Testis (tissue), 3 donors: Measurements from ENCODE around the gene NPR1. TPM values are rescaled to one million over a fixed set of nuclear protein-coding genes. Genes with fewer than 3 reads are reported as not detected.

Experiments used
- DNase-seq: peaks from one replicate; pipeline ENCODE4 v3.0.0-alpha.2; 2019
- H3K27ac ChIP-seq, 2 donors: fragments of 200-600 bp; sonication (generic); one replicate each; pipeline ENCODE4 v1.5.1; 2019
- H3K27me3 ChIP-seq: fragments of 200-600 bp; sonication (generic); one replicate; pipeline ENCODE4 v1.5.1; 2019
- H3K36me3 ChIP-seq: fragments of 200-600 bp; sonication (generic); one replicate; pipeline ENCODE4 v1.5.1; 2017; ENCODE audit warnings: low read depth; ENCODE audit errors: missing control alignments
- H3K4me1 ChIP-seq: fragments of 200-600 bp; sonication (generic); one replicate; pipeline ENCODE4 v1.5.1; 2019
- H3K4me3 ChIP-seq, 2 donors: fragments of 200-600 bp; sonication (generic); one replicate each; pipeline ENCODE4 v1.5.1; 2017 to 2019
- H3K9me3 ChIP-seq: fragments of 200-600 bp; sonication (generic); one replicate; pipeline ENCODE4 v1.5.1; 2017
- POLR2A ChIP-seq: fragments of 450-650 bp; IDR thresholded peaks from one replicate; pipeline ENCODE4 v1.6.1; 2017; ENCODE audit warnings: antibody characterized with exemption, mild to moderate bottlenecking, moderate library complexity
- WGBS, 2 donors: methylation state at CpG; one replicate each; pipeline ENCODE4 v1.1.5; 2018; 5-methylcytosine and 5-hydroxymethylcytosine counted together
- intact Hi-C: fragments of 100-400 bp; cut with DNase I; formaldehyde crosslinking; loops from one replicate; pipeline ENCODE4 v1.15.1; 2023; ENCODE audit warnings: low total_unique reads
- polyA plus RNA-seq: library from polyadenylated mRNA; stranded (reverse); fragments of 350-450 nt; fragmentation: Illumina TruSeq; extraction: RNeasy Lipid Tissue Mini Kit (QIAGEN cat#74804); gene quantifications from one replicate; pipeline ENCODE4 v1.2.3, GENCODE V29; 2014; ENCODE audit warnings: low read depth, low replicate concordance; ENCODE audit not compliant: insufficient read depth
- total RNA-seq, 2 donors: library from RNA; depleted of rRNA; stranded (reverse); fragments of >200 nt; gene quantifications; one replicate each; pipeline ENCODE4 v1.2.3, GENCODE V29; 2016
- TF ChIP-seq, protein P1 (sequence below), 3 experiments: fragments of 450-650 bp in 2 of 3; fragments of 200-600 bp in 1 of 3; sonication (generic) in 1 of 3; IDR thresholded peaks; one replicate each; pipeline ENCODE4 v1.5.1; 2016 to 2019; ENCODE audit warnings: antibody characterized with exemption in 3 of 3, mild to moderate bottlenecking in 2 of 3, moderate library complexity in 1 of 3

The NPR1 gene
- total and polyA plus RNA-seq, 3 donors from 2014 or later: 2.5 to 10.7 (median 4.3) TPM

DNA sequence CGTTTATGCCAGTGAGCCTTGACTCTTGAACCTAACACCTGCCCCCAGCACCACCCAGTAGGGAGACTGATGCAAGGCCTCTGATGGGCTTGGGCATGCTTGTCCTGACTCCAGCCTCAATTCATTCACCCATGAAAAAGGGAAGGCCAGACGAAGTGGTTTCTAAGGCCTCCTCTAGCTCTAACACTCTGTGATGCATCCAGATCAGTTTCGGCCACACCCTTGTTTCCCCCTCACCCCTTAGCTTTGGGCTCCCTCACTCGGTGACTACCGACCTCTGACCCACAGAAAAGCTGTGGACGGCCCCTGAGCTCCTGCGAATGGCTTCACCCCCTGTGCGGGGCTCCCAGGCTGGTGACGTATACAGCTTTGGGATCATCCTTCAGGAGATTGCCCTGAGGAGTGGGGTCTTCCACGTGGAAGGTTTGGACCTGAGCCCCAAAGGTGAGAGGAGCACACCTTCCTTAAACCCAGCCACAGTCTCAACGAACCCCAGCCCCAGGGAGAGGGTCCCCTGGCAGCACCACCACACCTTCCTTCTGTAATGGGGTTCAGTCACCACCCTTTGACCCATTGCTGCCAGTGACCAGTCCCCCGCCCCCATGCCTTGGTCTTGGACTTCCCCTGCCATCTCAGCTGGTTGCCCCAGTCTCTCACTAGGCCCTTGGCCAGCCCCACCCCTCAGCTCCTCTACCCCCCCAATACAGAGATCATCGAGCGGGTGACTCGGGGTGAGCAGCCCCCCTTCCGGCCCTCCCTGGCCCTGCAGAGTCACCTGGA lies 9.0 kb downstream of the NPR1 start:
- Histone ChIP-seq H3K27ac (no peak overlapping the region), H3K4me3 (no peak overlapping the region), H3K9me3 (no peaks in the 10 kb centered on the region), H3K36me3 (no peaks in the 10 kb centered on the region), H3K27me3 (no peaks in the 10 kb centered on the region), H3K4me1 (no peaks in the 10 kb centered on the region)
- WGBS, 2 donors: 91 to 93% methylated on average over 11 to 16 of the region's 16 CpGs
- DNase-seq: no peak
- TF ChIP-seq, protein P1, sequence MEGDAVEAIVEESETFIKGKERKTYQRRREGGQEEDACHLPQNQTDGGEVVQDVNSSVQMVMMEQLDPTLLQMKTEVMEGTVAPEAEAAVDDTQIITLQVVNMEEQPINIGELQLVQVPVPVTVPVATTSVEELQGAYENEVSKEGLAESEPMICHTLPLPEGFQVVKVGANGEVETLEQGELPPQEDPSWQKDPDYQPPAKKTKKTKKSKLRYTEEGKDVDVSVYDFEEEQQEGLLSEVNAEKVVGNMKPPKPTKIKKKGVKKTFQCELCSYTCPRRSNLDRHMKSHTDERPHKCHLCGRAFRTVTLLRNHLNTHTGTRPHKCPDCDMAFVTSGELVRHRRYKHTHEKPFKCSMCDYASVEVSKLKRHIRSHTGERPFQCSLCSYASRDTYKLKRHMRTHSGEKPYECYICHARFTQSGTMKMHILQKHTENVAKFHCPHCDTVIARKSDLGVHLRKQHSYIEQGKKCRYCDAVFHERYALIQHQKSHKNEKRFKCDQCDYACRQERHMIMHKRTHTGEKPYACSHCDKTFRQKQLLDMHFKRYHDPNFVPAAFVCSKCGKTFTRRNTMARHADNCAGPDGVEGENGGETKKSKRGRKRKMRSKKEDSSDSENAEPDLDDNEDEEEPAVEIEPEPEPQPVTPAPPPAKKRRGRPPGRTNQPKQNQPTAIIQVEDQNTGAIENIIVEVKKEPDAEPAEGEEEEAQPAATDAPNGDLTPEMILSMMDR (IDR thresholded peaks at IDR 0.05): no peak
- TF ChIP-seq POLR2A: no peak
- intact Hi-C loops: no loop called here

DNA sequence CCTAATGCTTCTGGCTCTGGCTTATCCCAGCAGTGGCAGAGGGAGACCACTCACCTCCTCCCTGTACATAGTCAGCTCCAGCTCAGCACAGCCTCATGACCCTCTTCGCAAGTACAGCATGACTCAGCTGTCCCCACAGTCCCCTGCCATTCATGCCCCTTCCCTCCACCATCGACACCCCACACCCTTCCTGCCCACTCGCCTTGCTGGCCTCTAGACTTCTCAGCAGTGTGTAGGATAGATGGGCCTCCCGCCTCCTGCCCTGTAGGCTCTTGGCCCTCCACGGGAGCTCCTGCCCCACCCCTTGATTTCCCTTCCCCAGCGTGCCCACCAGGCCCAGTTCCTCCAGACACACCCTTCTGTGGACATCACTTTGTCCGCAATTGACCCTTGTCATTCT lies 9.8 kb downstream of the NPR1 start:
- Histone ChIP-seq H3K4me3 (no peak overlapping the region), H3K27me3 (no peaks in the 10 kb centered on the region), H3K4me1 (no peaks in the 10 kb centered on the region), H3K27ac (no peak overlapping the region), H3K9me3 (no peaks in the 10 kb centered on the region), H3K36me3 (no peaks in the 10 kb centered on the region)
- TF ChIP-seq POLR2A: no peak
- TF ChIP-seq, protein P1 (IDR thresholded peaks at IDR 0.05): no peak
- DNase-seq: no peak
- intact Hi-C loops: no loop called here
- WGBS, 2 donors: 86 to 95% methylated on average over 7 of the region's 7 CpGs

DNA sequence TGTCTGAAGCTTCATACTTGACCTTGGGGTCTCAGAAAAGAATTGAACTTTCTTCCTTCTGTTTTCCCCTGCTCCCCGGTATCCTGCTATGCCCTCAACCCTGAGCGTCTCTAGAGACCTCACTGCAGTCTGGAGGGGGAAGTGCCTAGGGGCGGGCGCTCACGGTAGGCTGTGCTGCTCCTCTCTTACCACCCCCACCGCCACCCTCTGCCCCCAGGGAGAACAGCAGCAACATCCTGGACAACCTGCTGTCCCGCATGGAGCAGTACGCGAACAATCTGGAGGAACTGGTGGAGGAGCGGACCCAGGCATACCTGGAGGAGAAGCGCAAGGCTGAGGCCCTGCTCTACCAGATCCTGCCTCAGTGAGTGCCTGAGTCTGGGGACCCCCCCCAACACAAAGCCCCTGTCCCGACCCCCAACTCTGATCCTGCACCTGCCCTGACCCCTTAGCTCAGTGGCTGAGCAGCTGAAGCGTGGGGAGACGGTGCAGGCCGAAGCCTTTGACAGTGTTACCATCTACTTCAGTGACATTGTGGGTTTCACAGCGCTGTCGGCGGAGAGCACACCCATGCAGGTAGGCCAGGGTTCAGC lies 10.3 kb downstream of the NPR1 start:
- H3K27ac ChIP-seq: no peak overlapping the region
- no peak overlapping the region for H3K4me3 ChIP-seq

DNA sequence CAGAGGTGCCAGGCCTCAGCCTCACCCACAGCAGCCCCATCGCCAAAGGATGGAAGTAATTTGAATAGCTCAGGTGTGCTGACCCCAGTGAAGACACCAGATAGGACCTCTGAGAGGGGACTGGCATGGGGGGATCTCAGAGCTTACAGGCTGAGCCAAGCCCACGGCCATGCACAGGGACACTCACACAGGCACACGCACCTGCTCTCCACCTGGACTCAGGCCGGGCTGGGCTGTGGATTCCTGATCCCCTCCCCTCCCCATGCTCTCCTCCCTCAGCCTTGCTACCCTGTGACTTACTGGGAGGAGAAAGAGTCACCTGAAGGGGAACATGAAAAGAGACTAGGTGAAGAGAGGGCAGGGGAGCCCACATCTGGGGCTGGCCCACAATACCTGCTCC lies 15.0 kb downstream of the NPR1 start:
- no peak overlapping the region for H3K27ac ChIP-seq
- H3K27me3 ChIP-seq: no peaks in the 10 kb centered on the region
- intact Hi-C loops: no loop called here
- TF ChIP-seq POLR2A: no peak
- TF ChIP-seq, protein P1 (IDR thresholded peaks at IDR 0.05): no peak
- H3K4me1 ChIP-seq: peaks cover 16% of the 10 kb centered on the region
- DNase-seq: no peak
- no peaks in the 10 kb centered on the region for H3K9me3 ChIP-seq
- no peaks in the 10 kb centered on the region for H3K36me3 ChIP-seq
- H3K4me3 ChIP-seq: no peak overlapping the region
- 71 to 93% methylated on average over 3 to 4 of the region's 4 CpGs for WGBS, 2 donors

More for the DNA sequence above, 10.3 kb downstream of the NPR1 start:
- Histone ChIP-seq H3K4me1 (no peaks in the 10 kb centered on the region), H3K36me3 (no peaks in the 10 kb centered on the region), H3K27me3 (no peaks in the 10 kb centered on the region), H3K9me3 (no peaks in the 10 kb centered on the region)
- DNase-seq: no peak
- intact Hi-C loops: no loop called here
- TF ChIP-seq, protein P1 (IDR thresholded peaks at IDR 0.05): no peak
- no peak for TF ChIP-seq POLR2A
- WGBS, 2 donors: 95 to 96% methylated on average over 14 to 15 of the region's 18 CpGs
